Neuron (in vitro differentiated cells): ENCODE measurements around the gene TDP1.

Experiments
- H2AFZ ChIP-seq: one replicate; pipeline ENCODE4 v1.6.1; 2013; ENCODE audit warnings: low read depth, mild to moderate bottlenecking, inconsistent platforms, low read length, moderate library complexity
- H3K27me3 ChIP-seq: one replicate; pipeline ENCODE4 v1.6.1; 2013; ENCODE audit warnings: low read length; ENCODE audit not compliant: insufficient read depth
- H3K36me3 ChIP-seq: one replicate; pipeline ENCODE4 v1.6.1; 2013; ENCODE audit warnings: low read length; ENCODE audit not compliant: insufficient read depth
- H3K4me1 ChIP-seq: one replicate; pipeline ENCODE4 v1.6.1; 2013; ENCODE audit warnings: low read length; ENCODE audit not compliant: insufficient read depth
- H3K4me3 ChIP-seq: 2 replicates; pipeline ENCODE4 v1.5.1; 2013; ENCODE audit warnings: mild to moderate bottlenecking, low read length, moderate library complexity
- H3K9me3 ChIP-seq: one replicate; pipeline ENCODE4 v1.6.1; 2013; ENCODE audit warnings: low read length

Gene TDP1

DNA sequence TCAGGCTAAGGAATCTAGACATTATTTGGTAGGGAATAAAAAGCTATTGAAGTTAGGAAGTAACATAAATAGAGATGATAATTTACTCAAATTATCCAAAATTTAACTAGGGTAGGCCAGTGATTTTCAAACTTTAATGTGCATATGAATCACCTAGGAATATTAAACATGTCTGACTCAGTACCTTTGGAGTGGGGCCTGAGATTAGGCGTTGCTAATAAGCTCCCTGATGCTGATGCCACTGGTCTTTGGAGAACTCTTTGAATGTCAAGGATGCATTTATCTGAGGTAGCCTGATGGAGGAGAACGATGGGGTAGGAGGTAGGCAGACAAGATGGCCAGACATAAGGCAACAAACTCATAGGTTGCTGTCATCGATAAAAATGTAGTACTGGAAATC, 34.4 kb upstream of the TDP1 start:
- Histone ChIP-seq H2AFZ (no peak overlapping the region), H3K4me1 (peaks cover 20% of the 10 kb centered on the region), H3K36me3 (no peaks in the 10 kb centered on the region), H3K9me3 (no peaks in the 10 kb centered on the region), H3K27me3 (no peaks in the 10 kb centered on the region), H3K4me3 (no peak overlapping the region)

DNA sequence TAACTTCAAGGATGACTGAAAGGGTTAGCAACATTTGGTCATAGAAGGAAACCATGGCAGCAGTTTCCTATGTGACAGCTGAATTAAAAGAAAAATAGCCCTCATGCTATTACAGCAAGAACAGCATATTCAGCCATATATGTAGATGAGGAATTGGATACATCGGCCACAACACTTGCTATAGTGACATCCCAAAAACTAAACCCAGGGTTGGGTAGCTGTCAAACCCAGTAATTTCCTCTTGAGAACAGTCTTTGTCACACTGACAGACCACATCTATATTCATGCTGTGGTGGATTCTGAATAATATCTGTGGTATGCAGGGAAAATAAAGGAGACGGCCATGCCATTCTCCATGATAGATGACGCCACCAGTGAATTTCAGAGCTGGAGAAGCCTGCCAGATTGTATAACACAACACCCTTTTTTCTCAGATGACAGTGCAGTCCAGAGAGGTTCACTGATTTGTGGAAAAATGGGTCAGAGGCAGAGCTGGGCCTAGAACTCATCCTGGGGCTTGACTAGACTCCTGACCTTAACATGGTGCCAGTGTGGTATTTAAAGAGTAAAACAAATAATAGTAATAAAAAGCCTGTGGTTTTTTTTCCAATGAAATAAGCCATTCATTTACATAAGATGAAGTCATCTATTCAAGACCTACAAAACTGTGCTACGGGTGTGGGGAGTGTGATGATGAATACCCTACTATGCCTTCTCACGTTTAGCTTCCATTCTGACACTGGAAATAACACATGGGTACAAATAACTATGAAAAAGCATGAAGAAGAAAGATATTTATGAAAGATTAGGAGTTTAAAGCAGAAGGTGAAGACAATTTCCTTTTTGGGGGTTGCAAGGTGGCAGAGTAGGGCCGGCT, 33.5 kb upstream of the TDP1 start:
- H3K9me3 ChIP-seq: no peaks in the 10 kb centered on the region
- H3K36me3 ChIP-seq: no peaks in the 10 kb centered on the region
- no peak overlapping the region for H3K4me3 ChIP-seq
- H3K27me3 ChIP-seq: no peaks in the 10 kb centered on the region
- H2AFZ ChIP-seq: no peak overlapping the region
- peaks cover 23% of the 10 kb centered on the region for H3K4me1 ChIP-seq

DNA sequence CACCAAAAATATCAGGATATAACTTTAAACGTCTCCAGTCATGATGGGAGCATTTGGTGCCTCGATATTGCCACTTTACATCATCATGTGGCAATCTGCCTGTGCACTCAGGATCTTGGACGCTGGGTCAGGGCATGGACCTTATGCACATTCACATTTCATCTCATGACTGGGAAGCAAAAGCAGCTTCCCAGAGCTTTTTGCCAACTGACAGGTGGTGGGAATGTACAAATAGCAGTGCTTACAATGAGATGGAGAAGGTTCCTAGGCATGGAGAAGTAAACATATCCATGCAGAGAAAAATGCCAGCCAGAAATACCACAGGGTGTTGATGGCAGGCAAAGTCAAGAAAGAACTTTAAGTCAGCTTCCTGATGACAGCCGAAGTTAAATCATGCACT, 31.5 kb upstream of the TDP1 start:
- no peaks in the 10 kb centered on the region for H3K27me3 ChIP-seq
- no peak overlapping the region for H2AFZ ChIP-seq
- H3K4me3 ChIP-seq: no peak overlapping the region
- no peaks in the 10 kb centered on the region for H3K9me3 ChIP-seq
- H3K4me1 ChIP-seq: peaks cover 24% of the 10 kb centered on the region
- no peaks in the 10 kb centered on the region for H3K36me3 ChIP-seq

DNA sequence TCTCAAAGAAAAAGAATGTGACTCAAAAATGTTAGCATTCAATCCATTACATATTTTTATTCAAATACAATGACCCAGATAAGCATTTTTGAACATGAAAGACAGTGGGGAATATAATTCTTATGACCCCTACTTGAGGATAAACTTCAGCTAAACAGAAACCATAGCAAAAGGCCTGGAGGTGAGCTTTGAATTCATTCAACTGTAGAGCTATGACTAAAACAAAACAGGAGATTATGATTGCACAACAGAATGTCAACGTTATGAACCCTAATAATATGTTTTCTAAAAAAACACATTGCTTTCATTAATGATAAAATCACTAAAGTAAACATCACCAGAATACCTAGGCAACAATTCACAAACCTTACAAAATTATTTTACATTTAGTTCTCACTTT, 29.0 kb upstream of the TDP1 start:
- Histone ChIP-seq H3K9me3 (no peaks in the 10 kb centered on the region), H3K4me3 (no peak overlapping the region), H3K4me1 (peaks cover 17% of the 10 kb centered on the region), H2AFZ (no peak overlapping the region), H3K36me3 (peaks cover 5% of the 10 kb centered on the region), H3K27me3 (no peaks in the 10 kb centered on the region)

DNA sequence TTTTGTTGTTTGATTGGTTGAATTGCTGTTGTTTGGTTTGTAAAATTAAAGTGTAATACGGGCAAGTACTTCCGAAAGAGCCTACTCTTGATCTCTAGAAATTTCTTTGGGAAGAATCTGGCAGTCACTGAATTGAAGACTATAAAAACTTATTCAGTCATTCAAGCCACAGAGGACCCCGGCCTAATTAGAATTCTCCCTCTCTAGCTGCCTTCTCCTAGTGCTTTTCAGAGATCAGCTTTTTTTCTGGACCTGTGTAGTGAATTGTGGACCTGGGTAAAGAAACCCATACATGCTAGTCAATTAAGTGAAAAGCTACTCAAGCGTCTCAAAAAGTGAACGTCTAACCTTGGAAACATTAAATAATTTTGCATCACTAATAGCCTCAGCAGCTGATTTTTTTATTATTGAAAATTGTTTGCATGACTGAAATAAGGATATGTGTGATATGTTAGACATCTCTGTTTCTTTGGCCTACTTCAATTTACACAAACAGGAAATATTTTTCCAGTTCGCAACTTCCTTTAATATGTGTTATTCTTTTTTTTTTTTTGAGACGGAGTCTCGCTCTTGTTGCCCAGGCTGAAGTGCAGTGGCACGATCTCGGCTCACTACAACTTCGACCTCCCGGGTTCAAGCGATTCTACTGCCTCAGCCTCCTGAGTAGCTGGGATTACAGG, 28.4 kb upstream of the TDP1 start:
- peaks cover 11% of the 10 kb centered on the region for H3K4me1 ChIP-seq
- H2AFZ ChIP-seq: no peak overlapping the region
- no peak overlapping the region for H3K4me3 ChIP-seq
- peaks cover 6% of the 10 kb centered on the region for H3K36me3 ChIP-seq
- no peaks in the 10 kb centered on the region for H3K27me3 ChIP-seq
- no peaks in the 10 kb centered on the region for H3K9me3 ChIP-seq

DNA sequence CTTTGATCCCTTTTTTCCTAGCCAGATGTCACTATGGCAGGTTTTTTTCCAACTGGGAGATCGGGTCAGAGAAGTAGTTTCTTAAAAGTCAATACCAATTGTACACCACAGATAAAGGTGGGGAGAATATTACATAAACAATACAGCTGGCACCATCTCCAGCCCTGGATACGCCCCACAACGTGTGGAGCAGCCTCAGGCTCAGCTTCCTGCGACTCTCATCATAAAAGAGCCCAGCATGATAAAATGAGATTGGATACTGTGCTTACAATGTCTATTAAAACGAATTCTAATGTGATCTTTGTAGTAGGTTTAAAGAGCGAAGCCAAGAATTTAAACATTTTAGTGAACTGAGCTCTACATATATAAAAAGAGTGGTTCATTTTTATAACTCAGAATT, 22.7 kb upstream of the TDP1 start:
- H3K4me1 ChIP-seq: peaks cover 2% of the 10 kb centered on the region
- H3K27me3 ChIP-seq: no peaks in the 10 kb centered on the region
- peaks cover 6% of the 10 kb centered on the region for H3K36me3 ChIP-seq
- no peak overlapping the region for H2AFZ ChIP-seq
- H3K4me3 ChIP-seq: no peak overlapping the region
- H3K9me3 ChIP-seq: no peaks in the 10 kb centered on the region

DNA sequence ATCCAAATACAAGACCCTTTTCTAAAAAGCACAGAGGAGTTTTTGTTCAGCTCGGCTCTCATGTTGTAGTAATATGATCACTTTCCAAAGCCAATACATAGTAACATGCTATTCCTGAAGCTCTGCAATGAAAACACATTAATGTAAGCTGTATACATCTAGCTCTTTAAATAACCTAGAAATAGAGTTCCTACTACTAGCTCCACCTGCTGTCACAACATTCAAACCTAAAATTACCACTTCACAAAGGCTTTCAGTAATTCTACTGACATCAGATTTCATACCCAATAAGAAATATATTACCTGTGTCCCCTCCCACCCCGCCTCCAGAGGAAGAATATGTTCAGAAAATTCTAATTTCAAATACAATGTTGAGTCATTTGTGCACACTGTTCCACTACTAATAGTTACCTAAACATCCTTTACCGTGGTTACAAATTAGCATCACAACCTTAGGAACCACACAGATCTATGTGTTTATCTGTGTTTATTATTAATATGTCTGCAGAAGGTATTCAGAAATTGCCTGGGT, 19.0 kb upstream of the TDP1 start:
- H3K27me3 ChIP-seq: no peaks in the 10 kb centered on the region
- H3K9me3 ChIP-seq: no peaks in the 10 kb centered on the region
- no peak overlapping the region for H2AFZ ChIP-seq
- peaks cover 2% of the 10 kb centered on the region for H3K4me1 ChIP-seq
- no peak overlapping the region for H3K4me3 ChIP-seq
- H3K36me3 ChIP-seq: peaks cover 1% of the 10 kb centered on the region

DNA sequence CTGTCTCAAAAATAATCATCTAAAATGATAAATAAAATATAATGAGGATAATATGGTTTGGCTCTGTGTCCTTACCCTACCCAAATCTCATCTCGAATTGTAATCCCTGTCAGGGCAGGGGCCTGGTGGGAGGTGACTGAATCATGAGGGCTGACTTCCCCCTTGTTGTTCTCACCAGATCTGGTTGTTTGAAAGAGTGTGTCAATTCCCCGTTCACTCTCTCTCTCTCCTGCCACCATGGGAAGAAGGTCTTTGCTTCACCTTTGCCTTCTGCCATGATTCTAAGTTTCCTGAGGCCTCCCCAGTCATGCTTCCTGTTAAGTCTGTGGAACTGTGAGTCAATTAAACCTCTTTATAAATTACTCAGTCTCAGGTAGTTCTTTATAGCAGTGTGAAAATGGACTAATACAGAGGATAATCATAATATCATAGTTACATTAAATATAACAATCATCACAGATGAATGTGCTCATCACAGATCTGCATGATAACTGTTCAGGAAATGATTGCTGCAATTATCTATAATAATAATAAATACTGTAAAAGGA, 13.8 kb upstream of the TDP1 start:
- Histone ChIP-seq H3K4me1 (no peaks in the 10 kb centered on the region), H3K9me3 (no peaks in the 10 kb centered on the region), H2AFZ (no peak overlapping the region), H3K27me3 (no peaks in the 10 kb centered on the region), H3K4me3 (no peak overlapping the region), H3K36me3 (no peaks in the 10 kb centered on the region)

DNA sequence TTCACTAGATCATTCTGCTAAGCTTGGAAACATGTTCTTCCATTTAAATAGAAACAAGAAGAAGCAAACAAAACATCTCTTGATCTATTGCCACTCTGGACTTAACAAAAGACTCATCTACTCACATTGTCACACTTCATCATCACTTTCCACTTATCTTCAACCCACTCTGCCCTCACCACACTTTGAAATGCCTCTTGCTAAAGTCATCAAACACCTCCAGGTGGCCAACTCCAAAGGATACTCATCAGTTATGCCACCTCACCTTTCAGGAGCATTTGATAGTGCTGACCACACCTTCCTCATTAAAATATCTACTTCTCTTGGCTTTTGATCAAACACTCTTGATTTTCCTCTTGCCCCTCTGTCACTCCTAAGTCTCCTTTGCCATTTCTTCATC, 8.4 kb upstream of the TDP1 start:
- Histone ChIP-seq H3K4me1 (no peaks in the 10 kb centered on the region), H3K27me3 (no peaks in the 10 kb centered on the region), H3K9me3 (no peaks in the 10 kb centered on the region), H3K4me3 (no peak overlapping the region), H3K36me3 (no peaks in the 10 kb centered on the region), H2AFZ (no peak overlapping the region)

DNA sequence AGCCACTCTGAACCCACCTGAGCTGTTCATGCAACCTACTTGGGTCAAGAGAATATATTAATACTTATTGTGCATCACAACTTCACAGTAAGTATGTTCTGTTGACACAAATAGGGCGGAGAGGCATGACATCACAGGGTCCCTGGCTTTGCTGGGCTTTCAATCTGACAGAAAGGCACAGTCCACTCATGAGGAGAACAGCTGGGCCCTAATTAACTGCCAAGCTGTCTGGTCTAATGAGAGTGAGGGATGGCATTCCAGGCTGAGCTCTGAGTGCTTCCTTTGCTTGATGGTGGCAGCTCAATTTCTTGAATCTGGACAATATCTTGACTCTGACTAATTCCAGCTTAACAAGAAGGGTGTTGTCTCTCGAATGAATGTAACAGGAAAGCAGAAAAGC, 3.2 kb upstream of the TDP1 start:
- Histone ChIP-seq H3K4me1 (peaks cover 27% of the 10 kb centered on the region), H3K9me3 (no peaks in the 10 kb centered on the region), H2AFZ (no peak overlapping the region), H3K36me3 (peaks cover 4% of the 10 kb centered on the region), H3K4me3 (no peak overlapping the region), H3K27me3 (no peaks in the 10 kb centered on the region)

DNA sequence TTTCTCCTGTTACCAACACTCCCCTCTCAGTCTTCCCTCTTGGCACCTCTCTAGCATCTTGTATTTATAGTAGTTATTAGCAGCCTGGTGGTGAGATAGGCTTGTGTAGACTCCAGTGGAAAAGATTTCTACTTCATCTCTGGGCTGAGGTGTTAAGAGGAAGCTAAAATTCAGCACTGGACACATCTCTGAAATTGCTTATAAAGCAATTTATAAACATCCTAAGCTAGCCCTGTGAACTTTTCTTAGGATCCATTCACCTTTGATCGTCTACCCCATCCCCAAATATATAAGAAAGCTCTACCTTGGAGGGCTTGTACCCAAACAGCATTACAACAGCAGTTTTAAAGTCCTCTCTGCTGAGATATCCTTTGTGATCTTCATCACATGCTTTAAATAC, 2.1 kb upstream of the TDP1 start:
- Histone ChIP-seq H3K4me3 (peak overlapping the region; percentile 80), H3K27me3 (no peaks in the 10 kb centered on the region), H3K36me3 (peaks cover 12% of the 10 kb centered on the region), H2AFZ (peak overlapping the region; percentile 93), H3K9me3 (peaks cover 2% of the 10 kb centered on the region), H3K4me1 (peaks cover 28% of the 10 kb centered on the region)

DNA sequence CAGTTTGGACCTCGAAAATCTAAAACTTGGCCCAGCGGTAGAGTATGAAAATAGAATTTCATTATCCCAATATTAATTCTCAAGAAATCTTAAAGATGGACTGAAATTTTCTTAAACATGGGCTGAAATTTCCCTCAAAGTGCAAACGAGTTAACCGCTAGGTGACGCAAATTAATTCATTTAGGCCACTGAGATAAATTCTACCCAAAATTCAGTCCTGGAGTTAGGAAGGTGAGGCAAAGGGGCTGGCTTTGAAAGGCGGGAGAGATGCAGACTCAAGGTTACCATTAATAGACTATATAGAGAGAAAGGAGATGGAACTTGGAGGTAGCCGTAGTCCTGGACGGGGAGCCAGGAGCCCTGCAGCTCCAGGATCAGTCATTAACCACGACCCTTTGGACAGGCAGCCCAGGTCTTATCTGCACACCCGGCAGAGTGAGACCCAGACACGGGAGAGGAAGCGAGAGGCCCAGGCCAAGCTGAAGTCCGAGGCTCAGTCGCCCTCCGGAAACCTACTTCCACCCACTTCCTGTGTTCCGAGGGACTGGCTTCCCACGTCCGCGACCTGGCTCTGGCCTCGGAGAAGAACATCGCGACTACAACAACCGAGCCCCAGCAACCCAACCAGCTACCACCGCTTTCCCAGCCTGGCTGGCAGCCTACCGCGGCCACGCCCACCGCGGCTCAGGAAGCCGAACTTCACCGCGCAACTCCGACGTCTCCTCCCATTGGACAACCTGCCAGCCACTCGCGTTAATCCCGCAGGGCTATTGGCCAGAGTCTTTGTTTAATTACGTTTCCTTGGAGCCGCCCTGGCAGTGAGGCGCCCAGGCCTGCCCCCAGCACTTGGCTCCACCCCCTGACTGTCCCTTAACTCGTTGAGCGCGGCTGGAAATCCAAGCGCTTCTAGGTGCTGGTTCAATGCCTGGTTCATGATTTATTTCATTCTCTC, 1.4 kb upstream of the TDP1 start, which contains the start of gene EFCAB11:
TSS of gene EFCAB11 (minus strand) at position 661 of the 952 bp plus-strand sequence. CDS start at position 591, 70 bp downstream.
- H3K4me3 ChIP-seq: peak within 1 kb of the TSS; percentile 80
- peak within 1 kb of the TSS; percentile 93 for H2AFZ ChIP-seq
- H3K27me3 ChIP-seq: no peaks in the 10 kb centered on the region
- peaks cover 28% of the 10 kb centered on the region for H3K4me1 ChIP-seq
- H3K9me3 ChIP-seq: peaks cover 2% of the 10 kb centered on the region
- peaks cover 18% of the 10 kb centered on the region for H3K36me3 ChIP-seq
